G401.6 (cell line): Measurements from ENCODE around the gene RILP.

Source experiments
- FAIRE-seq: peaks from 2 replicates; lab custom pipeline; 2012; peaks lifted over from hg19 to GRCh38; lab: Jason Lieb, UNC

Gene RILP

GRCh38 chr17:1604831-1605528 lies 44.7 kb downstream of the RILP start:
- FAIRE-seq: no peak

GRCh38 chr17:1601571-1601970 lies 48.1 kb downstream of the RILP start:
- FAIRE-seq: no peak

GRCh38 chr17:1598399-1599095 lies 51.1 kb downstream of the RILP start:
- no peak for FAIRE-seq

DNA sequence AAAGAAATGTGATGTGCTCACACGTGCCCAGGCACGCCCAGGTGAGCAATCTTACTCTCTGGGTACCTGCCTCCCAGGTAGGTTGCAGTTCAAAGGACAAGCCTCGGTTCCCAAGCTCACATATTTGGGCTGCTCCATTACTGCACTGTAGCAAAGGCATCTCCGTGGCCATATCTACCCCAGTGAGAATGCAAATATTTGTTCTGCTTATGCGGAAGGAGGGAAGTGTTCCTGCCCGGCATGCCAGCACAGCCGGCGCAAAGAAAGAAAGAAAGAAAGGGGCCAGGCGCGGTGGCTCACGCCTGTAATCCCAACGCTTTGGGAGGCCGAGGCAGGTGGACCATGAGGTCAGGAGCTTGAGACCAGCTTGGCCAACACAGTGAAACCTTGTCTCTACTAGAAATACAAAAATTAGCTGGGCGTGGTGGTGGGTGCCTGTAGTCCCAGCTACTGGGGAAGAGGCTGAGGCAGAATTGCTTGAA lies 51.8 kb downstream of the RILP start:
- no peak for FAIRE-seq
